Activated naive CD8-positive, alpha-beta T cell treated with anti-CD3 and anti-CD28 coated beads, Interleukin-2, amount 50 U/mL, for 16 hours (primary cell): ENCODE results near the gene SBK3.
A peak's percentile ranks its signal among the peaks of the same experiment; 100 is the strongest.
"Not testable (repeated sequence)": the region's sequence is repeated elsewhere in the genome, so short reads cannot be mapped to it uniquely, and the experiment has no call there.

Source experiments
- DNase-seq: peaks from one replicate; pipeline ENCODE4 v3.0.0-alpha.2; 2020; ENCODE audit warnings: low read depth, low spot score

SBK3 gene, protein sequence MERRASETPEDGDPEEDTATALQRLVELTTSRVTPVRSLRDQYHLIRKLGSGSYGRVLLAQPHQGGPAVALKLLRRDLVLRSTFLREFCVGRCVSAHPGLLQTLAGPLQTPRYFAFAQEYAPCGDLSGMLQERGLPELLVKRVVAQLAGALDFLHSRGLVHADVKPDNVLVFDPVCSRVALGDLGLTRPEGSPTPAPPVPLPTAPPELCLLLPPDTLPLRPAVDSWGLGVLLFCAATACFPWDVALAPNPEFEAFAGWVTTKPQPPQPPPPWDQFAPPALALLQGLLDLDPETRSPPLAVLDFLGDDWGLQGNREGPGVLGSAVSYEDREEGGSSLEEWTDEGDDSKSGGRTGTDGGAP

DNA sequence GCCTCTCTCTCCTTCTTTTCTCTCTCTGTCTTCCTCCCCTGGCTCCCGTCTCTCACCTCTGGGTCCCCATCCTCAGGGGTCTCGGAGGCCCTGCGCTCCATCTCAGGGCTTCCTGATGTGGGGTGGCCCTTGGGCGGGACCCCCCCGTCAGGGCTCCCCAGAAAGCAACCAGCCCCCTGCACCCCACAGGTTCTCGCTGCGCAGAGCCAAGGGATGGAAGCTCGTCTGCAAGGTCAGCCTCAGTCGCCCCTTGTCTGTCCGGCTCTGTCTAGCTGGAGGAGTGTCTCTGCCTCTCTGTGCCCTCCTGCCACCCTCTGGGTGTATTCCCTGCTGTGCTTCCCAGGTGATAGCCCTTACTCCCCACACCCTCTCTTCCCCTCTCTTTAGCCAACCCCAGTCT, at the start of gene SBK3:
Gene SBK3 (minus strand): TSS at position 101 of the 400 bp plus-strand sequence. CDS start 0 bp downstream, at position 101.
- DNase-seq: no peak

DNA sequence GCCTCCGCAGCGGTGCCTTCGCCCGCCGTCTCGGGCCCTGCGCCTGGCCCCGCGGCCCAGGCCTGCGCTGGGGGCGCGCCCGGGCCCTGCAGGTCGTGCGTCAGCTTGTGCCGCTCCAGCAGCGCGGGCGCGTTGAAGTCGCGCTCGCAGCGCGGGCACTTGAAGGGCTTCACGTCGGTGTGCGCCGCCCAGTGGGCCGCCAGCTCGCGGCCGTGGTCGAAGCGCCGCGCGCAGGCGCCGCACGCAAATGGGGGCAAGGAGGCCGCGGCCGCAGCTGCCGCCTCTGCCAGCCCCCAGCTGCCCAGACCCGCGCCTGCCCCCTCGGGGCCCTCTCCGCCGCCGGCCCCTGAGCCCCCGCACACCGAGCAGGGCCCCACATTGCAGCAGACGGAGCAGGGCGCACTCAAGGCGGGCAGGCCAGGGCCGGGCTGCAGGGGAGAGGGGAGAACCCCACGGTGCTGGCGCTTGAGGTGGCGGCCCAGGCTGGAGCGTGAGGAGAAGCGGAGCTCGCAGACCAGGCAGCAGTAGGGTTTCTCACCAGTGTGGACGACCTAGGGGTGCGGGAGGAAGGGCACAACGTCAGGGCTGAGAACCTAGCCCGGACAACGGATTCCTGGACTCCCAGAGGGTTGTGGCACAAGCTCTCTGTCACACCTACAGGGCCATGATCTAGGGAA, 47.9 kb upstream of the SBK3 start:
- no peak for DNase-seq

DNA sequence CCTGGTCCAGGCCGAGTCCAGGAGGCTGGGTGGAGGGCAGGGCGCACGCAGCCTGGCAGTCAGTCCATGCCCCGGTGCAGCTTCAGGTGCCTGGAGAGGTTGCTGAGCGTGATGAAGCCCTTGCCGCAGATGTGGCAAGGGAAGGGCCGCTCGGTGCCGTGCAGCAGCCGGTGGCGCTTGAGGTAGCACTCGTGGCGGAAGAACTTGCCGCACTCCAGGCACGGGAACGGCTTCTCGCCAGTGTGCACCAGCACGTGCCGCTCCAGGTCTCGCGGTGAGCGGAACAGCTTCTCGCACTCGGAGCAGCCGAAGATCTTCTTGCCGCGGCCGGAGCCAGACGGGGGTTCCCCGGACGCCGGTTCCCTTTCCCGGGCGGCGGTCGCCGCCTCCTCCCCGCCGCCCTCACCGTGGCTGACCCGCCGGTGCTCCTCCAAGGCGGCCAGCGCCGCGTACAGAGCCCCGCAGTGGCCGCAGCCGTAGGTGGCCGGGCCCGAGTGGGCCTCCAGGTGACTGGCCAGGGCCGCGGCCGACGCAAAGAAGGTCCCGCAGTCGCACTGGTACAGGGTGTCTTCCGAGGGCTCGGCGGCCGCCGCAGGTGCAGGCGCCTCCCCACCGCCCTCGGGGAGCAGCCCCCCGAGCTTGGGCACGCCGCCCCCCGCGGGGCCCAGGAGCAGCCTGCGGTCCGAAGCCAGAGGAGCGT, 47.2 kb upstream of the SBK3 start:
- no peak for DNase-seq

DNA sequence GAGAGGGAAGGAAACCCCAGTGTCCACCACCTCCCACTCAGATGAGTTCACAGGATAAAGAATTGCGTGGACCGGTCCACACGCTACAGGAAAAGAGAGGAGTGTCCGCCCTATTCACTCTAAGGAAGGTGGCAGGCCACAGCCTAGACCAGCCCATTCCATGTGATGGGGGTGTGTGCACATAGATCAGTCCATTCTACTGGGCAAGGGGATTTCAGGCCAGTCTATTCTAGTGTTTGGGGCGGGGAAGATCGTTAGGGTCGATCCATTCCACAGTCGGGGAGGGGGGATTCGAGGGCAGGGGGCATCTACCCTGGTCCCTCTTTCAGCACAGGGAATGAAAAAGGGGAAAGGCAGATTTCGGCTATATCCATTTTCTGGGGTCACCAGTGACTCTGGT, 46.2 kb upstream of the SBK3 start:
- no peak for DNase-seq

DNA sequence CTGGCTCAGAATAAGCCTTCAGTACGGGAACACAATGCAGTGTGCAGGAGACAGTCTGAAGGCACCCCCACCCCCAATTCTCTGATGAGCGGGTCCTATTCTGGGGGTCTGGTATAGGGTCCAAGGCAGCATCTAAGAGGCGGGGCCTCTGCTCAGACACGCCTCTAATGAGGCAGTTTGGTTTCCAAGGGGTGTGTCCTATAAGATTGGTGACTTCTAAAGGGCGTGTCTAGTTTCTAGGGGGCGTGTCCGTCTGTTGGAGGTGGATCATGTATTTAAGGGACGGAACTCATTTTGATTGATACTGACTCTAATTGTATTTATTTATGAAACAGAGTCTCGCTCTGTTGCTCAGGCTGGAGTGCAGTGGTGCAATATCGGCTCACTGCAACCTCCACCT, 45.3 kb upstream of the SBK3 start:
- DNase-seq: no peak

DNA sequence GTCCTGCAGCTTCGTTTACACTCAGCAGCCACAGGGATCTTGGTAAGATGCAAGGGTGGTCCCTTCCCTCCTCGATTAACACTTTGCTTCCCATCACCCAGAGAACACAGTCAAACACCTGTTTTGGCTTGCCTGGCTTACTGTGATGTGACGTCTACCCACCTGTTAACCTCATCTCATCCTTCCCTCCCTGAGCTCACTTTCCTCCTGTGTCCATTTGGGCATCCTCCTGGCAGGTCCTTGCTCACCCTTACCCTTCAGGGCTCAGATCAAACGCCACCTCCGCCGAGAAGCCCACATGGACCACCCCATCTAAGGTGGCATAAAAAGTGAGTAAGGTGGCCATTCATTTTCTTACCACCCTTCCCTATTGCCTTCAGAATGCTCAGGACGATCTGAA, 44.8 kb upstream of the SBK3 start:
- DNase-seq: no peak

DNA sequence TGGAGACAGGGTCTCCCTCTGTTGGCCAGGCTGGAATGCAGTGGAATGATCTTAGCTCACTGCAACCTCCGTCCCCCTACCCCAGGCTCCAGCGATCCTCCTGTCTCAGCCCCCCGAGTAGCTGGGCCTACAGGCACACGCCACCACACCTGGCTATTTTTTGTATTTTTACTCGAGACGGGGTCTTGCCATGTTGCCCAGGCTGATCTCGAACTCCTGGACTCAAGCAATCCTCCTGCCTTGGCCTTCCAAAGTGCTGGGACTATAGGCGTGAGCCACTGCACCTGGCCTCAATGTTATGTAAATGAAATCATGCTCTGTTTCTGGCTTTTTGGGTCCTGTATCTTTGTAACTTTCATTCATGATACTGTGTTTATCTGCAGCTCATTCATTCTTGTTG, 43.4 kb upstream of the SBK3 start:
- no peak for DNase-seq

DNA sequence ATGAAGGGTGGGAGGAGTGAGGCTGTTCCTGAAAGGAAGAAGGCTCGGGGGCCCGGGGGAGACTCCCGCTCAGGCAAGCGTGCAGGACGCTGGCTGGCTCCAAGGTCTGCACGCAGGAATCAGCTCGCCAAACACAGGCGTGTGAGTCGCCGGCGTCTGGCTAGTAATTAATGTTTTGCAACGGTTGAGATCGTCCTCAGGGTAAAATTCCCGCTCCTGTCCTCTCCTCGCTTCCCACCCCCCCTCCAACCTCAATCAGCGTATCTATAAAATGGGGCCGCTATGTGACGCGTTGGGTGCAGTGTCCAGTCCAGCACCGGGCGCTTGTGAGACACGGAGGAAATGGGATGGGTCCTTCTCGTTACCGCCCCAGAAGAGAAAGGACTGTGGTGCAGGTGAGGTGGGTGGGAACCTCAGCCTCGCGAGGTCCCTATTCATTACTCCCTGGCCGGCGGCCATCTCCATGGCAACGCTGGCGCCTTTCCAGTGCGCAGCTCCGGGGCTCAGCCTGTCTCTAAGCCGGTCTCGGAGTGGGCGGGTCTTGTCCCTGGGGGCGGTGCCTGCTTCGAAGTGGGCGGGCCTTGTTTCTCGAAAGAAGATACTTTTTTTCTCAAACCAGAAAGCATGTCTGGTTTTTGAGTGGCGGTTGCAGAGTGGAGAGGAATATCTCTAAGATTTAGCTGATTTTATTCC, 41.8 kb upstream of the SBK3 start:
- DNase-seq: peak; percentile 88

DNA sequence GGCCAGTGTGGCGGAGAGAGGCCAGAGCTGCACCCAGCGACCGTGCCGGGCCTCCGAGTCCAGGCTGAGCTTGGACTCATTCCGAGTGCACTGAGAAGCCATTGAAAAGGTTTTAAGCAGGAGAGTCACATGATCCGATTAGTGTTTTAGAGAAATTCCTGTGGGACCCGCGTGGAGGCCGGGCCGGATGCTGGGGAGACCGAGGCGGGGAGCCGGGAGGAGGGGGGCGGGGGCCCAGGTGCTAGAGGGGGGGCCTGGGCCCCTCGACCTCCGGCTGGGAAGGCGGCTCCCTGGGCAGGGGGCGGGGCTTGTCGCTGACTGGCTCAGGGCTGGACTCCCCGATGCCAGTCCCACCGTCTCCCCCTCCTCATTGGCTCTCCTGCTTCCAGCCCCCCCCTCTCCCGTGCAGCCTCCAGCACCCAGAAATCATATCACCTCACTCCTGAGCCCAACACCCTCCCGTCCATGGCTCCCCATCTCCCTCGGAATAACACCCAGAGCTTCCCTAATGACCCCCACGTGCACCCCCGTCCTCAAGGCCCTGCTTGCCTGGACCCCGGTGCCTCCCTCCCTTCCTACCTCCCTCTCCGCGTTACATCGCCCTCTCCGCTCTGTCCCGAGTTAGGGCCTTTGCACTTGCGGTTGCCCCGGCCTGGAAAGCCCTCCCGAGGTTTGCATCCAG, 40.5 kb upstream of the SBK3 start:
- DNase-seq: no peak

DNA sequence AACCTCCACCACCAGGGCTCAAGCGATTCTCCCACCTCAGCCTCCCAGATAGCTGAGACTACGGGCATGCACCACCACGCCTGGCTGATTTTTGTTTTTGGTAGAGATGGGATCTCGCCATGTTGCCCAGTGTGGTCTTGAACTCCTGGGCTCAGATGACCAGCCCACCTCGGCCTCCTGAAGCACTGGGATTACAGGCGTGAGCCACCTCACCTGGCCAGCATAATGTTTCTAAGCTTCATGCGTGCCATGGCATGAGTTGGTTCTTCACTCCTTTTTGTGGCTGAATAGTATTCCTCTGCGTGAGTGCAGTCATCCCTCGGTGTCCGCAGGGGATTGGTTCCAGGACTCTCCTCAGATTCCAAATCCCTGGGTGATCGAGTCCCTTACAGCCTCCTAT, 39.5 kb upstream of the SBK3 start:
- no peak for DNase-seq

DNA sequence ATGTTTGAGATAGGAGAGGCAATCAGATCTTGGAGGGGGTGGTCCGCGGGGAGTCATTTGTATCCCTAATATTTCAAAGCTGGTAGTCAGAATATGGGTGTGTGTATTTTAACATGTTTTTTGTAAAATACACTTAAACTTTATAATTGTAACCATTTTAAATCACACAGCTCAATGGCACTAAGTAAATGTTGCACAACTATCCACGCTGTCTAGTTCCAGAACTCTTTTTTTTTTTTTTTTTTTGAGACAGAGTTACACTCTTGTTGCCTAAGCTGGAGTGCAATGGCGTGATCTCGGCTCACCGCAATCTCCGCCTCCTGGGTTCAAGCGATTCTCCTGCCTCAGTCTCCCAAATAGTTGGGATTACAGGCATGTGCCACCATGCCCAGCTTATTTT, 38.6 kb upstream of the SBK3 start:
- not testable (repeated sequence) for DNase-seq

DNA sequence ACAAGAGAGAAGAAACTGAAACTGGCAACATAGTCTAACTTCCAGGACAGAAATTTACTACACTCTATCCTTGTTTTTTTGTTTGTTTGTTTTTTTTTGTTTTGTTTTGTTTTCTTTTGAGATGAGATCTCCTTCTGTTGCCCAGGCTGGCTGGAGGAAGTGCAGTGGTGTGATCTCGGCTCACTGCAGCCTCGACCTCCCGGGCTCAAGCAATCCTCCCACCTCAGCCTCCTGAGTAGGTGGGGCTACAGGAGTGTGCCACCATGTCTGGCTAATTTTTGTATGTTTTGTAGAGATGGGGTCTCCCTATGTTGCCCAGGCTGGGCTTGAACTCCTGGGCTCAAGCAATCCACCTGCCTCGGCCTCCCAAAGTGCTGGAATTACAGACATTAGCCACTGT, 36.9 kb upstream of the SBK3 start:
- DNase-seq: not testable (repeated sequence)

DNA sequence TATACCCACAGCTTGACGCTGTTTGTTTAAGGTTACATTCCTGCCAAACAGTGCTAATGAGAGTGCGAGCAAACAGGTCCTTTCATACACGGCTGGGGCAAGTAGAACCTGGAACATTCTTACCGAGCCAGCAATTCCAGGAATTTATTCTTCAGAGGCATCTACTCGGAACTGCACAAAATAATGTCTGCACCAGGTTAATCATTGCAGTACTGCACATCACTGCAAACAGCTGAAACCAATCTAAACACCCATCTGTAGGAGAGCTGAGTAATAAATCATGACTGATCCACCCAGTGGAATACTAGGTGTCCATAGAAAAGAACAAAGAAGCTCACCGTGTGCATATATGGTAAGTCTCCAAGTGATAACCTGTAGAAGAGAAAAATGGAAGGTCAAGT, 36.5 kb upstream of the SBK3 start:
- DNase-seq: no peak

DNA sequence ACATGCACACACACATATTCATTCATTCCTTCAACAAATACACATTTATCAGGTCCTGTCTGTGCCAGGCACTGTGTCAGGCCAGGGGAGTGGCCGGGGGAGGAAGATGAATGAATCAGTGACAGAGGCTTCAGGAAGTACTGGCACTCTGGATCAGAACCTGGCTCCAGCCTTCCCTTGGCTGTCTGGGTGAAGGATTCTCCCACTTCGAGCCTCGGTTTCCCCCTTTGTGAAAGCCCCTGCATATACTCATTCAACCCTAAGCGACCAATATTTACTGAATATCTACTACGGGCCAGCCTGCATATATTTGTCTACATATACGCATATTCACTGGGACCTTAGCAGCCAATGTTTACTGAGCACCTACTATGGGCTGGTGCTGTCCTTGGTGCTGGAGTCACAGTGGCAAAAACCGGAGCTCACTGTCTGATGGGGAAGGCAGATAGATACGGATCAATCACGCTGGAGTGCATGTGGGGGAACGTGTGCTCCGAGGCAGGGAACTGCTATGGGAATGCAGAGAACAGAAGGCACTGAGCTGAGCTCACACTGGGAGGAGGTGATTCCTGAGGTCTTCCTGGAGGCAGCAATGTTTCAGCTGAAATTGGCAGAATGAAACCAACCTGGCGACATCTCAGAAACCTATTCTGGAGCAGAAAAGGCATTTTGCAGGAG, 35.9 kb upstream of the SBK3 start:
- no peak for DNase-seq

DNA sequence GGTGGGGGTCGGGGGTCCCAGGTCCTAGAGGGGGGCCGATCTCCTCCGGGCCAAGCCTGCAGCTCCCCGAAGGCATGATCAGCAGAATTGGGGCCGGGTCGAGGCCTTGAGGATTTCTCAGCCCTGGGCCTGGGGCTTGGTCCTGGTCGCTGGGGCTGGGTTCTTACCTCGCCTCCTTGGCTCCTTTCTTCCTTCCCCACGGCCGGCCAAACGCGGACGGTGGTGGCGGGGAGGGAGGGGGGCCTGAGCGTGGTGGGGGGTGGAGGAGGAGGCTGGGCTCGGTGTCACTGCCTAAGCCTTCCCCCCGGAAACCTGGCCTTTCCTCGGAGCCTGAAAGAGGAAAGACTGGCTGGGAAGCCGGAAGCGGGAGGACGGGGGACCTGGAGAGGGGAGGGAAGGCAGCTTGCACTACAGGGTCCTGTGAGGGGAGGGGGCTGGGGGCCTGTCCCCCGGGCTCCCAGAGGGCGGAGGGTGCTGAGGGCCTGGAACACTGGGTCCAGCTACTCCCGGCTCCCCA, 35.3 kb upstream of the SBK3 start, which contains the start of gene ZNF579:
Gene ZNF579 (minus strand): TSS at position 221 of the 517 bp plus-strand sequence. CDS start 1,209 bp downstream, outside the sequence.
- peak; percentile 60 for DNase-seq

DNA sequence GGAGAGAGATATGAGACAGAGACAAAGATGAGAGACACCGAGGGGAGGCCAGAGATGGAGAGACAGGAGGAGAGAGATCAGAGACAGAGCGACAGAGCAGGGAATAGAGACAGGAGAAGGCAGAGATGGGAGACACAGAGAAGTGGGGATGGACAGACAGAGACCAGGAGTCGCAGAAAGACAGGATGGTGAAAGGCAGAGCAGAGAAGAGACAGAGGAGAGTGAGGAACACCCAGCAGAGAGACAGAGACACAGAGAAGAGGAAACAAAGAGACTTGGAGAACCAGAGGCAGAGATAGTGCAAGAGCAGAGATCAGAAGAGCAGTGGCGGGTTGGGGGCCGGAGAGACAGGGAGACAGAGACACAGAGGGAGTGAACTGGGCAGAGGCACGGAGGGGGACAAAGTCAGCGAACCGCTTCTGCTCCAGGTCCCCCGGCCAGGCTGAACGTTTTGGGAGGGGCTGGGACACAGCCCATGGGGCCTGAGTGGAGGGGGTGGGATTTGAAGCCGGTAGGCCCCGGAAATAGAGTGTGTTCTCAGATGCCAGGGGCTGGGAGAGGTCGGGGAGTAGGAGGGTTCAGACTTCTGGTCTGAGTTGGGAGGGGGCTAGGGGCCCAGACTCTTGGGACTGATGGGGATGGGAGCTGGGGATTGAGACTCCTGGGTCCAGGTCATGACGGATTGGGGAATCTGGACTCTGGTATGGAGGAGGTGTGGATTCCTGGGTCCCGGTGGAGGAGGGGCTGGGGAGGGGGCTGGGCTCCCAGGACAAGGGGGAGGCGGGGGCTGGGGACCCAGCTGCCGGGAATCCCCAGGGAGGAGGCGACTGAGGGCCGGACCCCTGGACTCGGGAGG, 34.7 kb upstream of the SBK3 start:
- DNase-seq: no peak

DNA sequence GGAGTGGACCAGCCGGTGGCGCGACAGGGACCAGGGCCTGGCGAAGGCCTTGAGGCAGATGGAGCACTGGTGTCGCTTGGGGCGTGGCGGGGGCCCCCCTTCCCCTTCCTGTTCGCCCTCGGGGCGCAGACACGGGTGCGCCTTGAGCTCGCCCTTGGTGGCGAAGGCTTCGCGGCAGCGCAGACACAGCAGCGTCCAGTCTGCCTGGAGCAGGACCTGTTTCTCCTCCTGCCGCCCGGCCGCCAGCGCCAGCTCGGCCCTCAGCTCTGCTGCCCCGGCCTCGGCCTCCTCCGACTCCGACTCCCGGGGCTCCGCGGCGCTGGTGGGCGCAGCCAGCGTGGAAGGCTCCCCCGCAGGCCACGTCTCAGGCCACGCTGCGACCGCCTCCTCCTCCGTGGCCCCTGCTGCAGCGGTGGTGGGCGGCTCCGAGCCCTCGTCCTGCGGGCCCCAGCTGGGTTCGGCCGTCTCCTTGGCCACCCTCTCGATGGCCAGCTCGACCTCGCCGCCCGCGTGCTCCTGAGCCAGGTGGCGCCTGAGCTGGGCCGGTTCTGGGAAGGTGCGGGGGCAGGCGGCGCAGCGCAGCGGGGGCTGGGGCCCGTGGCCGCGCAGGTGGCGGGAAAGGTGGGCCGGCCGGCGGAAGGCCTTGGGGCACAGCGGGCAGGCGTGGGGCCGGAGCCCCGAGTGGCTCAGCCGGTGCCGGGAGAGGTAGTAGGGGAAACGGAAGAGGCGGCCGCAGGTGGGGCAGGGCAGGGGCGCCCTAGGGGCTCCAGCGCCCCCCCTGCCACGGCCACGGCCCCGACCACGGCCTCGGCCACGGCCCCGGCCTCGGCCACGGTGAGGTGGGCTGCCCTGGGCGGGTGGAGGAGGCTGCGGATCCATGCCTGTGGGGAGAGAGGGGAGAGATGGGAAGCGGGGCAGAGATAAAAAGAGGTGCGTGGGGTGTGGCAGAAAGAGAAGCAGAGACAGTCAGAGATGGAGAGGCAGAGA, 33.7 kb upstream of the SBK3 start:
- DNase-seq: no peak

DNA sequence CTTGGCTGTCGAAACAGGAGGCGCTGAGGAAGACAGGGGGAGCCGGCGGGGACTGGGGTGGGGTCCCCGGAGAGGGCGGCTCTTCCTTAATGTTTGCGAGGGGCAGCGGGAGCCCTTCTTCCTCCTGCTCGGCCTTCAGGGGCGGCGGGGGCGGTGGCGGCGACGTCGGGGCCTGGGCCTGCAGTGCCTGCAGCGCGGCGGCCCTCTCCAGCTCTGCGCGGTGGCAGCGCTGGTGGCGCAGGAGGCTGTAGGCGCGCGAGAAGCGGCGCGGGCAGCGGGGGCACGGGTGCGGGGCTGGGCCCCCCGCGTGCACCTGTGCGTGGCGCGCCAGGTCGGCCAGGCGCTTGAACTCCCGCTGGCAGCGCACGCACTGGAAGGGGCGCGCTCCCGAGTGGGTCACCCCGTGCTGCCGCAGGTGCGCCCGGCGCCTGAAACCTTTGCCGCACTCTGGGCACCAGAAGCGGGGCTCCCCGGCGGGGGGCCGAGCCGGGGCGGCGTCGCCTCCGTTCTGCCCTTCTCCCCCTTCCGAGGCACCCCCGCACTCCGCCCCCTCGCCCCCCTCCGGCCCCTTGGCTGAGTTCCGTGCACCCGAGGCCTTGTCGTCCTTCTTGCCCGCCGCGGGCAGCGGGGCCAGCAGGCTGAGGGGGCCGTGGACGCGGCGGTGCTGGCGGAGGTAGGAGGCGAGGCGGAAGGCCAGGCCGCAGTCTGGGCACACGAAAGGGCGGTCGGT, 32.9 kb upstream of the SBK3 start:
- DNase-seq: no peak
